SK-MEL-5 (cell line): ENCODE data around the gene VLDLR. TPM values are rescaled to one million over a fixed set of nuclear protein-coding genes. Genes with fewer than 3 reads are reported as not detected.
A peak's percentile ranks its signal among the peaks of the same experiment; 100 is the strongest.

Experiments used
- DNase-seq: peaks from one replicate; pipeline ENCODE4 v3.0.0-alpha.2; 2016; ENCODE audit warnings: low read depth, low spot score
- in situ Hi-C: cut with HindIII; loops from 2 replicates; pipeline ENCODE4 v1.10.0; 2016; ENCODE audit warnings: low sequenced_read_pairs, high pct_unique_total_duplicates, low pct_unique_long_range_greater_than_20kb
- total RNA-seq: library from RNA; depleted of rRNA; stranded (reverse); fragments of >200 nt; shearing (Covaris generic); gene quantifications from 2 replicates; pipeline ENCODE4 v1.2.3, GENCODE V29; 2014

Gene VLDLR
- total RNA-seq, 1 experiment from 2014 or later = 37.6 TPM

DNA sequence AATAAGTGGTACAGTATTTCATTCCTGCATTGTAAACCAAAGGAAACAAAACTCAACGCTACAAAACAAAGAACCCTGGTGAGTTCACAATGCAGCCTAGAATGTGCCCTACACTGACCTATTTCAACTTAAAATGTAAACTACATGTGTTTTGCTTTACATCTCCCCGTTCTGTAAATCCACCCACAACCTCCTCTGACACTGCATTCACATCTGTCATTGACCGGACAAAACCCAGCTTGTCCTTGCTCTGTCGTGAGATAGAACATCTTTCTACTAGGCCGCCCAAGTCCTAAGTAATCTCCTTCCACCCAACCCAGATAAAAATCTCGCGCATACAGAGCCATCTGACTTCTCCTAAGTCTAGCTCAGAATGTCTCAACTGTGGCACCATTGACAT, 6.1 kb upstream of the VLDLR start:
- DNase-seq = no peak
- in situ Hi-C loops = no loop called here

- no peak for DNase-seq
- in situ Hi-C loops = no loop called here
Observed at GRCh38 chr9:2616692-2617377, 4.8 kb upstream of the VLDLR start.

DNA sequence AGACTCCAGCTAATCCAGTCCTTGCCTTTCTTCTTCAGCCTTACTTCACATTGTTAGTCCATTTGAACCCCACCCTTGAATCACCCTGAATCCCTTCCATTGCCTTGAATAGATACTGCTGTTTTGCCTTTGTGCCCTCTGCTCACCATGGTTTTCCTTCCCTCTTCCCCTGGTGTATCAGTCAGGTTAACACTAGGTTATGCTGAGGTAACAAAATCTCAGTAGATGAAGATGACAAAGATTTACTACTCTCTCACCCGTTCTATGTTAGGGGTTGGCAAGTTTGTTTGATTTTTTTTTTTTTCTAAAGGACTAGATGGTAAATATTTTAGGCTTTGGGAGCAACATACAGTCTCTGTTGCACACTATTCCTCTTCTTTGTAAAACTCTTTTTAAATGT, 3.3 kb upstream of the VLDLR start:
- in situ Hi-C loops = no loop called here
- no peak for DNase-seq

DNA sequence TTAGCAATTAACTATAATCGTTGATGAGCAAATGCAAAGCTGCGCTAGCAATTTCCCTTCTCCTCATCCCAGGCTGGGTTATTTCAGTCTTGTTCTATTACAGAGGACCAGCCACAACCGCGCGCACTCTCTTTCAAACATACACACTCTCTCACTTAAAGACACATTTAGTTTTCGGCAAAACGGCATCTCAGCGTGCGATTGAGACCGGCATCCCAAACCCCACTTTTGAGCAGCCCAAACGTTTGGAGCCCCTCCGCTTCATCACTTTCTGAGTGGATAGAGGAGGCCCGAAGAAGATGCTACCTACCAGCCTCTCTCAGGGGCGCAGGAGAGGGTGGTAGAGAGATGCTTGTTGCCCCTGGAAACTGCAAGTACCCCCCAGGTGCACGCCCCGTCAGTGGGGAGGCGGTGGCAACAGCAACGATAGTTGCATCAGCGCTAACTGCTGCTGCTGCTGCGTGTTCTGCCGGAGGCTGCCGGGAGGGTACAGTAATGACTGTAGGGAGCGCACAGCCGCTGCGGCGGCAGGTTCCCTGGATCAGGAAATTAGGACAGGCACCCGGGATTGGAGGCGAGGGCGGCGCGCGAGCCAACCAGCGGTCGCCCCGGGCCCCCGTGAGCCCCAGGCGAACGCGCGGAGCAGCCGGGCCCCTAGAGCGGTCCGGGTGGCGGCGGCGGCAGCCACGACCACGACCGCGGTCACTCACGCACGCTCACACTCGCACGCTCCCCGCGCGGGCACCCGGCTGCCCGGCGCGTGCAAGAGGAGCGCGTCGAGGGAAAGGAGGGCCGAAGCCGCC, 467 bp upstream of the VLDLR start:
- in situ Hi-C loops = no loop called here
- DNase-seq = peak; percentile 80

DNA sequence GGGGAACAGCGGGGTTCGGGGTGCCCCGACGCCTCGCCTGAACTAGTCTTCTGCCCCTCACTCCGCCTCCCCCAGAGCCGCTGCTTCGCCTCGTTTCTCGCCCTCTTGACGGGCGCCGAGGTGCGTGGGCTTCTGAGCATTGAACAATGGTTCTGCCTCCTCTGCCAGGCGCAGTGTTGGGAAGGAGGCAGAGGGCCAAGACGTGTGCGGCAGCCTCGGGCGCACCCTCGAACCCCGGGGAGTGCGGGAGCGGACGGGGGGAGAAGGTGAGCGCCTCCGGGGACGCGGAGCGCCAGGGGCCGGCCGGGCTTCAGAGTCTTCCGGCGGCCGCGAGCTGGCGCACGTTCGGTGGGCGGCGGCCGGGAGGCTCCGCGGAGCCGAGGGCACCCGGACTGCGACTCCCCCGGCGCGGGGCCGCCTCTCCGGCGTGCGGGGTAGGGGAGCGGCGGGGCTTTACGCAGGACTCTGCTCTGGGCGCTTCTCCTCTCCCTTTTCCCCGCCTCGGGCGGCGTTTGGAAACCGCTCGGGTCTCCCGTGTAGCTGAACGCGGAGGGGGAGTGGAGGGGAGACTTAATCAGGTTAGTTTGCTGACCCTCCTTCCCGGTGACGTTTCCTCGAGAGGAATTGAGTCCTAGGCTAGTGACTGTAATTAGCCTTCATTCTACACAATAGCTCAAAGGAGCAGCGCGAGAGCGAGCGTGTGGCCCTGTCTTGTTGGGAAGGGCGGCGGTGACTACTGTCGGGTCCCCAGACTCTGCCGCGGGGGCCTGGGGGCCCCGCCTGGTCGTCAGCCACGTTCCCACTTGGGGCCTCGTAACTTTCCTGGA, 1.1 kb downstream of the VLDLR start:
- in situ Hi-C loops = no loop called here
- DNase-seq = peak; percentile 17

- in situ Hi-C loops = no loop called here
- DNase-seq = peak; percentile 72
Observed at GRCh38 chr9:2623288-2624050, 1.9 kb downstream of the VLDLR start.

- no peak for DNase-seq
- in situ Hi-C loops = no loop called here
Observed at GRCh38 chr9:2624051-2624682, 2.6 kb downstream of the VLDLR start.

DNA sequence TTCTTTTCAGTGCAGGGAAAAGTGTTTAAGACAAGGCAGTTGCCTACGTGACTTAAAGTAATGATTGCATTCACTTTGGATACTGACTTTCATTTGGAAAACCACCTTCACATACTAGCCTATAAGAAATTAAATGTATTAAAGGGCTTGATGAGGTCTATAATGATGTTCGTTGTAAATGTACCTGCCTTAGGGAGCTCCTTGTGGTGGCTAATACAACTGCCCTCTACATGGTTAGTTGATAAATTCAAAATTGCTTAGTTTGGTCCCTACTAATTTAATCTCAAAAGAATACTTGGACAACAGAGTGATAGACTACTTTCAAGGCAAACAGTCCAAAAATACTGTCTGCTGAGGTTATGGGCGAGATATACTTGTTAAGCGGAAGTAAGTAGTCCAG, 3.8 kb downstream of the VLDLR start:
- in situ Hi-C loops = no loop called here
- DNase-seq = no peak

GRCh38 chr9:2628919-2629318, 7.3 kb downstream of the VLDLR start:
- in situ Hi-C loops = no loop called here
- DNase-seq = no peak

DNA sequence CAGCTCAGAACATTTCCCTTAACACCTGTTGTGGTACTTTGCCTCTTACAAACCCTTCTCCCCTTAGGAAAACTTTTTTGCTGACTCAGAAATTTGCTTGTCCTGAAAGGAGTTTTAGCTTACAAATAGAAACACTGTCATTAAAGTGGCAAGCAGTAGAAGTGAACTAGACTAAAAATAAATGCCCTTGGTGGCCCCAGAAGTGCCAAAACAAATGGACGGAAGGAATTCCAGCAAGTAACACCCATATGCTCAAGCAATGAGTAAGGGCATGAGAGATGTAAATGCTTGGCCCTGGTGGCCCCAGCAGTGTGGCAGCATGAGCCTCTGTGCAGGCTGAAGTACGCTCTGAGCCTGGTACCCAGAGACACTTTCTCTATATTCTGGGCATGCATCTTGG, 8.6 kb downstream of the VLDLR start:
- in situ Hi-C loops = no loop called here
- no peak for DNase-seq

DNA sequence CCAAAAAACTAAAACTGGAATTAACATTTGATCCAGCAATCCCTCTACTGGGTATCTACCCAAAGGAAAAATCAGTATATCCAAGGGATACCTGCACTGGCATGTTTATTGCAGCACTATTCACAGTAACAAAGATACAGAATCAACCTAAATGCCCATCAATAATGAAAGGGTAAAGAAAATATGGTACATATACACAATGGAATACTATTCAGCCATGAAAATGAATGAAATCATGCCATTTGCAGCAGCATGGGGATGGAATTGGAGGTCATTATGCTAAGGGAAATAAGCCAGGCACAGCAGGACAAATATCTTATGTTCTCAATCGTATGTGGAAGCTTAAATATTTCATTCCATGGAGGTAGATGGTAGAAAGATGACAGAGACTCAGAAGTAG, 9.7 kb downstream of the VLDLR start:
- in situ Hi-C loops = no loop called here

GRCh38 chr9:2634153-2634552, 12.6 kb downstream of the VLDLR start:
- in situ Hi-C loops = no loop called here

More for the DNA sequence above, 9.7 kb downstream of the VLDLR start:
- no peak for DNase-seq

GRCh38 chr9:2634818-2635217, 13.2 kb downstream of the VLDLR start:
- DNase-seq = no peak
- in situ Hi-C loops = no loop called here

More at GRCh38 chr9:2634153-2634552, 12.6 kb downstream of the VLDLR start:
- no peak for DNase-seq

GRCh38 chr9:2635922-2636321, 14.3 kb downstream of the VLDLR start:
- in situ Hi-C loops = no loop called here
- DNase-seq = no peak

DNA sequence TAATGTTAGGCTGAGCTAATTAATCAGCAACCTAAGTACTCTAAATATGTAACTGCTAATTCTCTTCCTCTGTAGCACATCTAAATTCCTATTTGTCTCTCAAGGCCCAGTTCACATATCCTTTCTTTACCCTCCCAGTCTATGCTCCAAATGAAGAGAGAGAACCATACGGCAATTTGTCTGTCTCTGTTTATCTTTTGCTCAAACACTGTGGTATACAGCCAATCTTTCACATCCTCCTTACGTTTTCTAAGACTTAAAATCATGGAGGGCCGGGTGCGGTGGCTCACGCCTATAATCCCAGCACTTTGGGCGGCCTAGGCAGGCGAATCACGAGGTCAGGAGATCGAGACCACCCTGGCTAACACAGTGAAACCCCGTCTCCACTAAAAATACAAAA, 15.8 kb downstream of the VLDLR start:
- DNase-seq = no peak
- in situ Hi-C loops = no loop called here

DNA sequence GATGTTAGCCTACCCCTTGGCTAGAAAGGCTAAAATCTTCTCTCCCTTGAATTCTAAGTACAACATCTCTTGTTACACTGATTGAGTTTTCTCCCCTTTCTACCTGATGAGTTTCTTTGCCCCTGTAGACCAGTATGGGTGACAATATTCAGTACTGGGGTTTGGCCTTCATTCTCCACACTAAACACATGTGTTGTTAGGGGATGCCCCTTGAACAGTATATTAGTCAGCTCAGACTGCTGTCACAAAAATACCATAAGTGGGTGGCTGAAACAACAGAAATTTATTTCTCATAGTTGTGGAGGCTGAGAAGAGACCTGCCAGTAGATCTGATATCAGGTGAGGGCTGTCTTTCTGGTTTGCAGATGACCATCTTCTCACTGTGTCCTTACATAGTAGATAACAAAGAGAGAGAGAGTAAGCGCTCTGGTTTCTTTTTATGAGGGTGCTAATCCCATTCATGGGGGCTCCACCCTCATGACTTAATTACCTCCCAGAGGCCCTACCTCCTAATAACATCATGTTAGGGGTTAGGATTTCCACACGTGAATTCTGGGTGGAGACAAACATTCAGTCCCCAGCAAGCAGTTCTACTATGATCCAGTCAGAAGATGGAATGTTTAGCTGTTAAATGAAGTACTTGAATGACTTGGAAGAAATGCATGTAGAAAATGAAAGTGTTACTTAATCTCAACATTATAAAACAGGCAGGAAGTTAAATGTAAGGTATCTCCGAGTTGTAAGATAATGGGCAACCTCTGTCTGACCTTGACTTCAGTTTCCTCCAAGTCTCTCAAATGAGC, 17.5 kb downstream of the VLDLR start:
- in situ Hi-C loops = no loop called here

DNA sequence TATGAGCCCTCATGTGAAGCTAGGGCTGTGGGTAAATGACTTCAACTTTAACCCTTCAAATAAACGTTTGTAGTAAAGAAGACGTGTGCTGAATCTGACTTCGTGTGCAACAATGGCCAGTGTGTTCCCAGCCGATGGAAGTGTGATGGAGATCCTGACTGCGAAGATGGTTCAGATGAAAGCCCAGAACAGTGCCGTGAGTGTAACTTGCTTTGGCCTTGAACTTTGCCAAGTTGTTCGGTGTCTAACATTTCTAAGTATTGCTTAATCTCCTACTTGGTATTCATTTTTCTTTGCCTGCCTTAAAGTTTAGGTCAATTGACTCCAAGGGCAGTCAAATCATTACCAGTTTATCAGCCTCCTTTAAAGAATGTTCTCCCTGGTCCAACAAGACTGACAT, 18.2 kb downstream of the VLDLR start:
- no peak for DNase-seq
- in situ Hi-C loops = no loop called here

More for the DNA sequence above, 17.5 kb downstream of the VLDLR start:
- no peak for DNase-seq
